ENCODE results near the gene AKAP13.

DNA sequence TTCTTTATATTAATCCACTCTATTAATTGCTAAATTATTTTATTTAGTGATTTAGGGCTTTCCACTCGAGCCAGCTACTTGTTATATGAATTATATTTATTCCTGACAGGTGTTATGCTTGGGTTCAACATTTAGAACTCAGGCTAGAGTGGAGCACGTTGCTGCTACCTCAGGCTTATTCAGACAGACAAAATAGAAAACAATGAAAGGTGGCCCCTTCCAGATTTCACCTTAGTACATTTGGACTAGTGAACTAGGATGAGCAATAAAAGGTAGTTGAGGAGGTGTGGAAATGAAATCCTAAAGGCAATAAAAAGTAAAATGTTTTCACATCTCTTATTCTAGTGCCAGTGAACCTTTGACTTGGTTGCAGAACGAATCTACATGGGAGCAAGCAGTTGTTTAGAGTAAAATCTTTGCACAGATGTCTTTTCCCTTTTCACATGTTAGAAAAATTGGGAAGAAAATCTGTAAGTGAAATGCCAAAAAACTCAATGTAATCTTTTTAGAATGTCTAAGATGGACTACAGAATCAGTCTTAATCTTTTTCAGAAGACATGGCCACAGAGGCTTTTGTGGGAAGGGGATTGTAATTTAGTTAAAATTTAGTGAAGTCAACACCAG lies 63.8 kb downstream of the AKAP13 start:
- TF ChIP-seq POLR2A (IDR thresholded peaks at IDR 0.05): no peak
- TF ChIP-seq, protein P1, sequence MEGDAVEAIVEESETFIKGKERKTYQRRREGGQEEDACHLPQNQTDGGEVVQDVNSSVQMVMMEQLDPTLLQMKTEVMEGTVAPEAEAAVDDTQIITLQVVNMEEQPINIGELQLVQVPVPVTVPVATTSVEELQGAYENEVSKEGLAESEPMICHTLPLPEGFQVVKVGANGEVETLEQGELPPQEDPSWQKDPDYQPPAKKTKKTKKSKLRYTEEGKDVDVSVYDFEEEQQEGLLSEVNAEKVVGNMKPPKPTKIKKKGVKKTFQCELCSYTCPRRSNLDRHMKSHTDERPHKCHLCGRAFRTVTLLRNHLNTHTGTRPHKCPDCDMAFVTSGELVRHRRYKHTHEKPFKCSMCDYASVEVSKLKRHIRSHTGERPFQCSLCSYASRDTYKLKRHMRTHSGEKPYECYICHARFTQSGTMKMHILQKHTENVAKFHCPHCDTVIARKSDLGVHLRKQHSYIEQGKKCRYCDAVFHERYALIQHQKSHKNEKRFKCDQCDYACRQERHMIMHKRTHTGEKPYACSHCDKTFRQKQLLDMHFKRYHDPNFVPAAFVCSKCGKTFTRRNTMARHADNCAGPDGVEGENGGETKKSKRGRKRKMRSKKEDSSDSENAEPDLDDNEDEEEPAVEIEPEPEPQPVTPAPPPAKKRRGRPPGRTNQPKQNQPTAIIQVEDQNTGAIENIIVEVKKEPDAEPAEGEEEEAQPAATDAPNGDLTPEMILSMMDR (IDR thresholded peaks at IDR 0.05): no peak

Data from esophagus squamous epithelium (tissue), 4 donors.